ENCODE results near the gene PLA2G15.

PLA2G15 gene

GRCh38 chr16:68299571-68300453, 54.6 kb downstream of the PLA2G15 start:
- no peak for DNase-seq

- no peak for DNase-seq
Measured at GRCh38 chr16:68300734-68301459, 55.7 kb downstream of the PLA2G15 start.

GRCh38 chr16:68306633-68307032, 61.5 kb downstream of the PLA2G15 start:
- no peak for DNase-seq

- no peak for DNase-seq
Measured at GRCh38 chr16:68309799-68310198, 64.6 kb downstream of the PLA2G15 start.

- no peak for DNase-seq
Measured at GRCh38 chr16:68310437-68310773, 65.2 kb downstream of the PLA2G15 start.
